AG20443 (cell line): Measurements from ENCODE around the gene PTPRN2.

ENCODE experiments used
- DNase-seq: peaks from one replicate; pipeline ENCODE4 v3.0.0; 2012; ENCODE audit warnings: low spot score, mixed read lengths

Gene PTPRN2

GRCh38 chr7:158007697-158008257 is 579.8 kb downstream of the PTPRN2 start:
- DNase-seq: no peak

DNA sequence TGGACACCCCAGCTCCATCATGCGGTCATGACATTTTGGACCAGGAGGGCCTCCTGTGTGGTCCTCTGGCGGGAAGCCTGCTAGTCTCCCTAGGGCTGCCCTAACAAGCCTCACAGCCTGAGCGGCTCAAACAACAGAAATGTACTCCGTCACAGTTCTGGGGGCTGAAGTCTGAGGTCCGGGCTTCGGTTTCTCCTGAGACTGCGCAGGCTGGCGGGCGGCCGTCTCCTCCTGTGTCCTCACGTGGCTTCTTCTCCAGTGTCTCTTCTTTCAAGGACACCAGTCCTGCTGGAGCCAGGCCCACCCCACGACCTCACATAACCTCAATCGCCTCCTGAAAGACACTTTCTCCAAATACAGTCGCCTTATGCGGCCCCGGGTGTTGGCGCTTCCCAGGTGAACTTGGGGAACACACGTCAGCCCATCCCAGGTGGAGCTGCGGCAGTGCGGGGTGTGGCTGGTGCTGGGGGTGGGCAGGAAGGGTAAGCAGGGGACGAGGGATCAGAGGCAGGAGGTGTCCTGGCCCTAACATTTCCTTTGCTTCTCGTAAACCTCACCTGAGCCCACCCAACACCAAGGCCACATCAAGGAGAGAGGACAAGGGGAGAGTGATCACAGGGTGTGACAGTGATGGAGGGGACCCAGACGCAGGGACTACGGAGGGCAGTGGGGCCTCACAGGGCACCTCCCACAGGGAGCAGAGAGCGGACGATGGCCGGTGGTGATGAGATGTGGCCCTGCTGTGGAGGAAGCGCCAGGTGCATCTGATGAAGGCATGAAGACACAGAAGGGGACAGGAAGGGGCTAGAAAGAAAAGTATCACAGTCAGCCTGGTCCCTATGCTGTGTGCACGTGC is 580.6 kb downstream of the PTPRN2 start:
- DNase-seq: no peak

- DNase-seq: no peak
These were observed 582.1 kb downstream of the PTPRN2 start for GRCh38 chr7:158005531-158005930.

DNA sequence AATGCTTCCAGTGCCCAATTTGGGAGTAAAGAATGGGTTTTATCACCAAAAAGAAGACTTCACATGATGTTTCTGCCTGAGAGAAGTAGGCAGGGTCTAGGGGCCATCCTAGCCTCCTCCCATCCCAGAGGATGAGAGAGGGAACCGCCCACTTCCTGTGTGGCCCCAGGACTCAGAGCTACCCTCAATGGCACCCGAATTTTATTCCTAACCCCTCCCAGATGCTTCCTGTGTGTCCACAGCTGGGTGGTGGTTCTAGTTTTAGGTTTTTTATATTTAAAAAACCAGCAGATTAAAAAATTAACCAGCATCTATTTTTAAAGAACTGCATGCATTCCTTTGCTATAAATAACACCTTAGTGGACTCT is 583.5 kb downstream of the PTPRN2 start:
- no peak for DNase-seq

DNA sequence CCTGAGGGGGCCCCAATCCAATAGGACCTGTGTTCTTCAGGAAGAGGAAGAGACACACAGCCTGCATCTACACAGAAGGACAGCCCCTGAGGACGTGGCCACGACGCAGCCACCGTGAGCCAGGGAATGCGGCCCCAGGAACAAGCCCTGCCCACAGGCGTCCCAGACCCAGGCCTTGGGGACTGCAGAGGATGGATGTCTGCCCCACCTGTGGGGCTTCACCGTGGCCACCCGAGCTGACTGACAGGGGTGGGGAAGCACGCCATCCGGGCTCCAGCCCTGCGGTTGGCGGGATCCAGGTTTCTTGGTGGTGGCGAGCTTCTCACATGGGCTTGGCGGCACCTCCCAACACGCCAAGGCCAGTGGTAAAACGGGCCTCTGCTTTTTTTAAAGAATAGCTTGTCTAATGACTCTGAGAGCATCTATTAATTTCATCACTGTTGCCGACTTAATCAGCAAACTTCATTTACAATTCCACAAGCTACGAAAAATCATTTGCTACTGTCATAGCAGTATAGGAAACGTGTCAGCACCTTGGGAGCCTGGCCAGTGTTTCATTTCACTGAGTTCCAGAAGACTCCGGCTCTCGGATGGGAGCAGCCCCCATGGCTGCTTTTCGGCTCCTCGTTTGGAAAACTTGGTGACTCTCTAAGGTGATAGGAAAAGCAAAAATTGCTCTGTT is 584.0 kb downstream of the PTPRN2 start:
- DNase-seq: no peak

- no peak for DNase-seq
These were observed 585.0 kb downstream of the PTPRN2 start for GRCh38 chr7:158002486-158003080.

- DNase-seq: no peak
These were observed 585.9 kb downstream of the PTPRN2 start for GRCh38 chr7:158001621-158002320.

- no peak for DNase-seq
These were observed 586.6 kb downstream of the PTPRN2 start for GRCh38 chr7:158001003-158001402.

DNA sequence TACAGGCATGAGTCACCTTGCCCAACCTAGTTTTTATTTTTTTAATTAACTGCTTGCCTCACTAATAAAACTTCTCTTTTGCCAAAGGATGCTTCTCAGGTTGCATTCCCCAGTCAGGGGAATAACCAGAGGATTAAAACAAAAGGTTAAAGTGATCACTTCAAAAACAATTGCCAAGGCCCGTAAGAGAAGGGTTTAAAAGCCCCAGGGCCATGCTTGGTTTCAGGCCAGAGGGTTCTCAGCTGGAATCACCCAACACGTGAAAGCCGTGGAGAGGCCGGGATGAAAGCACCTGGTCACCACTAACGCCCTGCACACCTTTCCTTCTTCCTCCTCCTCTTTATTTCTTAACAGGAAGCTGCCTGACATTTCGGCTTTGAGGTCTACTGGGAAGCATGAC is 587.5 kb downstream of the PTPRN2 start:
- DNase-seq: no peak

DNA sequence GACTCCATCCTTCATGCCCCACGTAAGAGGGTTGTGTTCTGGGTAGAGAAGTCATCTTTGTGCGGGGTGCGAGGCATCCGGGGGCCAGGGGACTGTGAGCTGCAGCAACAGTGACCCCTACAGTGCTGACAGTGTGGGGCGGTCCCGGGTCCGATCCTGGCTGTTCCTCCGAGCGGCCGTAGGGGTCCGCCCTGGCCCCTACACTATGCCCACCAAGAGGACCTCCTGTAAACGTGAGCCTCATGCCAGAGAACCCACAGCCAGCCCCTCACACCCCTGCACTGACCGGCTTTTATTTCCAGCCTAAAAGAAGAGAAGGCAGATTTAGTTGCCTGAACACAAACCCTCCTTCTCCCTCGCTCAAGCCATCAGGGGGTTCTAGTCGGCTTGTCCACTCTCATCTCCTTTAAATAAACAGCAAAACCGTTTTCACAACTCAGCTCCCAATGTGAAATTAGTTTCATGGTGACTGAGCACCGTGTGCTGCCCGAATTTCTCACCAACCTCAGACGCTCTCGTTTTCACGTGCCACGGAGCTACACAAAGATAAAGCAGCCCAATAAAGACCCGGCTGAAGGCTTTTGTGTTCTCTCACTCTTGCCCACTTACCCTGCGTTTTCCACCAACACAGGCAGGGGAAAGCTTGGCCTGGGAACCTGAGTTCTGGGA is 588.6 kb downstream of the PTPRN2 start:
- DNase-seq: no peak

- no peak for DNase-seq
These were observed 590.2 kb downstream of the PTPRN2 start for GRCh38 chr7:157997471-157997870.

DNA sequence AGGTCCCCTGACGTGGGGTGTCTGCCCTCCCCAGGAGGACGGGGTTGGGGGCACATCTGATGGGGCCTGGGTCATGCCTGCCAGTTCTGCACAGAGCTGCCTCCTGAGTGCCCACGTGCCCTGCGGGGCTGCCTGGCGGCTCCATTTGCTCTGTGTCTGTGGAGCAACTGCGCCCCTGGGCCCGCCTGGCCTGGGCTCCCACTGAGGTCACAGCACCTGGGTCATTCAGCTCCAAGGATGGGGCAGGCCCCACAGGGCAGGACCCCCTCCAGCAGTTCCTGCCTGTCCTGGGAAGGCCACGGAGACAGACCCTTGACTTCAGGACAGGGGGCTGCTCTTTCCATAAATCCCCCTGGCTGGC is 590.6 kb downstream of the PTPRN2 start:
- no peak for DNase-seq

- no peak for DNase-seq
These were observed 591.1 kb downstream of the PTPRN2 start for GRCh38 chr7:157996359-157997079.

DNA sequence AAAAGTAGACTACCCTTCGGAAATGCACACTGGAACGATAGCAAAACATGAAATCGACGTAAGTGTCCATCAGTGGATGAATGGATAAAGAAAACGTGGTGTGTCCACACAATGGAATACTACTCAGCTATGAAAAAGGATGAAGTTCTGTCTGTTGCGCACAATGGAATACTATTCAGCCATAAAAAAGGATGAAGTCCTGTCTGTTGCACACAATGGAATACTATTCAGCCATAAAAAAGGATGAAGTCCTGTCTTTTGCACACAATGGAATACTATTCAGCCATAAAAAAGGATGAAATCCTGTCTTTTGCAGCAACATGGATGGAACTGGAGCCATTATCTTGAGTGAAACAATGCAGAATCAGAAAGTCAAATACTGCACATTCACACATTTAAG is 591.8 kb downstream of the PTPRN2 start:
- DNase-seq: no peak

- DNase-seq: no peak
These were observed 593.3 kb downstream of the PTPRN2 start for GRCh38 chr7:157994319-157994718.

DNA sequence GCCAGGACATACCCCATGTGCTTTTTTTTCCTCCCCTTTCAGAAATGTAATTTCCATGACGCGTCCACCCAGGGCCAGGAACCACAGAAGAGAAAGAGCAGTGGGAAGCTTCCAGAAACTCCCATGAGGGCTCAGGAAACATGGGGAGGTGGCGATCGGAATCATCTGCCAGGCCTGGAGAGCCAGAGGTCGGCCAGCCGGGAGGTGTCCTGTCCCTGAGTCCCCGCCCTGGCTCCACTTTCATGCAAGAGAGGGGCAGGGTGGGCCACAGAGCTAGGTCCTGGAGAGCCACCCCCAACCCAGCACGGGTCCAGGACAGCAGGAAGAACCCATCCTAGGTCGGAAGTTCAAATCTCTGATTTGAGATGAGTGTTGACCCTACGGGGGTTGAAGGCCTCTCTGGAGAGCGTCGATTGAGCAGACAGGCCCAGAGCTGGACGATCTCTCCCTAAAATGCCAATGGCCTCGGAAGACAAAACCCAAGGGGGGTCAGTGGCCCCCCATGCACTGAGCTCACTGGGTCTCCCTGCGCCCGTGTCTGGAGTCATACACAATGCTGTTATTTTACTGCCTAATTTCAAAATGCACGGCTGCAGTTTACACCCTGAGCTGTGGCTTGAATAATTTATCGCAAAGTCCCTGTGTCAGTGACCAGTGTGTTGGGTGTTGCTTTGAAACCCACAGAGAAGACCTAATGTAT is 594.1 kb downstream of the PTPRN2 start:
- no peak for DNase-seq

- DNase-seq: no peak
These were observed 595.0 kb downstream of the PTPRN2 start for GRCh38 chr7:157992511-157993160.

- no peak for DNase-seq
These were observed 595.9 kb downstream of the PTPRN2 start for GRCh38 chr7:157991761-157992160.

- DNase-seq: no peak
These were observed 596.3 kb downstream of the PTPRN2 start for GRCh38 chr7:157991351-157991750.

GRCh38 chr7:157990881-157991250 is 596.8 kb downstream of the PTPRN2 start:
- DNase-seq: no peak
